Activated B cell treated with CpG ODN at 0.5 μM for 24 hours (primary cell): ENCODE measurements around the gene SLC19A1. TPM values are rescaled to one million over a fixed set of nuclear protein-coding genes. Genes with fewer than 3 reads are reported as not detected.

Experiments used
- ATAC-seq: fragments of 200-7000 bp; cut with Tn5 transposase; one replicate; pipeline ENCODE4 v1.10.0; 2021; ENCODE audit warnings: low read depth, mild to moderate bottlenecking, moderate library complexity
- CTCF ChIA-PET: fragments of 350-600 bp; sonication (Branson Sonifier 250); formaldehyde crosslinking; loops from one replicate; lab custom pipeline; 2021; ENCODE audit warnings: antibody characterized with exemption; lab: Charles Lee
- POLR2A ChIA-PET: fragments of 350-600 bp; sonication (Branson Sonifier 250); formaldehyde crosslinking; loops from one replicate; lab custom pipeline; 2021; ENCODE audit warnings: antibody characterized with exemption; lab: Charles Lee
- DNase-seq: peaks from one replicate; pipeline ENCODE4 v3.0.0; 2022
- H3K27ac Mint-ChIP-seq: one replicate; pipeline ENCODE4 v1.8.0; 2020; ENCODE audit warnings: mixed read lengths
- H3K27me3 Mint-ChIP-seq: one replicate; pipeline ENCODE4 v1.8.0; 2021; ENCODE audit warnings: mixed read lengths
- H3K36me3 Mint-ChIP-seq: one replicate; pipeline ENCODE4 v1.8.0; 2021; ENCODE audit warnings: low read depth, mixed read lengths
- H3K4me1 Mint-ChIP-seq: one replicate; pipeline ENCODE4 v1.8.0; 2021; ENCODE audit warnings: mixed read lengths
- H3K4me3 Mint-ChIP-seq: one replicate; pipeline ENCODE4 v1.8.0; 2020; ENCODE audit warnings: mild to moderate bottlenecking, mixed read lengths
- H3K9me3 Mint-ChIP-seq: one replicate; pipeline ENCODE4 v1.8.0; 2020; ENCODE audit warnings: mixed read lengths
- intact Hi-C: fragments of 100-400 bp; cut with micrococcal nuclease; formaldehyde crosslinking; loops from one replicate; pipeline ENCODE4 v1.15.1; 2024
- total RNA-seq: library from RNA; stranded (reverse); gene quantifications from 2 replicates; pipeline ENCODE4 v1.2.3, GENCODE V29; 2022
- TF ChIP-seq, protein P1 (sequence below): fragments of 200-600 bp; IDR thresholded peaks from one replicate; pipeline ENCODE4 v1.8.0; 2022; ENCODE audit warnings: antibody characterized with exemption, mild to moderate bottlenecking

SLC19A1 gene
- total RNA-seq, 1 donor from 2014 or later = 10.7 TPM

- Mint-ChIP-seq H3K27ac (peak overlapping the region; percentile 78), H3K4me1 (peaks cover 36% of the 10 kb centered on the region), H3K36me3 (no peaks in the 10 kb centered on the region), H3K9me3 (no peaks in the 10 kb centered on the region), H3K4me3 (peak overlapping the region; percentile 72), H3K27me3 (no peaks in the 10 kb centered on the region)
- TF ChIP-seq, protein P1, sequence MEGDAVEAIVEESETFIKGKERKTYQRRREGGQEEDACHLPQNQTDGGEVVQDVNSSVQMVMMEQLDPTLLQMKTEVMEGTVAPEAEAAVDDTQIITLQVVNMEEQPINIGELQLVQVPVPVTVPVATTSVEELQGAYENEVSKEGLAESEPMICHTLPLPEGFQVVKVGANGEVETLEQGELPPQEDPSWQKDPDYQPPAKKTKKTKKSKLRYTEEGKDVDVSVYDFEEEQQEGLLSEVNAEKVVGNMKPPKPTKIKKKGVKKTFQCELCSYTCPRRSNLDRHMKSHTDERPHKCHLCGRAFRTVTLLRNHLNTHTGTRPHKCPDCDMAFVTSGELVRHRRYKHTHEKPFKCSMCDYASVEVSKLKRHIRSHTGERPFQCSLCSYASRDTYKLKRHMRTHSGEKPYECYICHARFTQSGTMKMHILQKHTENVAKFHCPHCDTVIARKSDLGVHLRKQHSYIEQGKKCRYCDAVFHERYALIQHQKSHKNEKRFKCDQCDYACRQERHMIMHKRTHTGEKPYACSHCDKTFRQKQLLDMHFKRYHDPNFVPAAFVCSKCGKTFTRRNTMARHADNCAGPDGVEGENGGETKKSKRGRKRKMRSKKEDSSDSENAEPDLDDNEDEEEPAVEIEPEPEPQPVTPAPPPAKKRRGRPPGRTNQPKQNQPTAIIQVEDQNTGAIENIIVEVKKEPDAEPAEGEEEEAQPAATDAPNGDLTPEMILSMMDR = no peak
- ChIA-PET CTCF (no interaction called here), POLR2A (interaction anchor here (0.5 to 1.4 kb wide), 4 partner anchors 68 to 620 kb away, joined by 3 to 7 read pairs (median 4); no protein-coding TSS in a partner anchor)
- intact Hi-C loops = no loop called here
- ATAC-seq (peak; percentile 72), DNase-seq (peak; percentile 39)
Measured at GRCh38 chr21:45482899-45483821, 59.1 kb downstream of the SLC19A1 start.

GRCh38 chr21:45481977-45482898, 60.0 kb downstream of the SLC19A1 start:
- peak overlapping the region; percentile 78 for H3K27ac Mint-ChIP-seq
- POLR2A ChIA-PET = interaction anchor here (1.4 kb wide), 1 partner anchor 74 kb away, joined by 7 read pairs; no protein-coding TSS in a partner anchor
- no peak for ATAC-seq

GRCh38 chr21:45481566-45481965, 60.7 kb downstream of the SLC19A1 start:
- Mint-ChIP-seq H3K4me1 (peaks cover 42% of the 10 kb centered on the region), H3K27me3 (no peaks in the 10 kb centered on the region), H3K9me3 (no peaks in the 10 kb centered on the region), H3K4me3 (no peak overlapping the region), H3K36me3 (no peaks in the 10 kb centered on the region), H3K27ac (no peak overlapping the region)
- TF ChIP-seq, protein P1 = no peak
- DNase-seq (no peak), ATAC-seq (no peak)
- ChIA-PET CTCF (no interaction called here), POLR2A (no interaction called here)
- intact Hi-C loops = no loop called here

More at GRCh38 chr21:45481977-45482898, 60.0 kb downstream of the SLC19A1 start:
- TF ChIP-seq, protein P1 = no peak
- no peaks in the 10 kb centered on the region for H3K27me3 Mint-ChIP-seq
- no peaks in the 10 kb centered on the region for H3K36me3 Mint-ChIP-seq
- DNase-seq = no peak
- H3K4me3 Mint-ChIP-seq = peak overlapping the region; percentile 72
- H3K9me3 Mint-ChIP-seq = no peaks in the 10 kb centered on the region
- intact Hi-C loops = no loop called here
- CTCF ChIA-PET = no interaction called here
- peaks cover 40% of the 10 kb centered on the region for H3K4me1 Mint-ChIP-seq

- peaks cover 43% of the 10 kb centered on the region for H3K4me1 Mint-ChIP-seq
- POLR2A ChIA-PET = no interaction called here
- no peaks in the 10 kb centered on the region for H3K9me3 Mint-ChIP-seq
- TF ChIP-seq, protein P1 = no peak
- ATAC-seq (no peak), DNase-seq (no peak)
- no peak overlapping the region for H3K4me3 Mint-ChIP-seq
- no peaks in the 10 kb centered on the region for H3K27me3 Mint-ChIP-seq
- H3K36me3 Mint-ChIP-seq = no peaks in the 10 kb centered on the region
- CTCF ChIA-PET = interaction anchor here (1.7 kb wide), 1 partner anchor 115 kb away, joined by 5 read pairs; no protein-coding TSS in a partner anchor
- intact Hi-C loops = no loop called here
- H3K27ac Mint-ChIP-seq = no peak overlapping the region
Measured at GRCh38 chr21:45480701-45481500, 61.3 kb downstream of the SLC19A1 start.
